WTC11 (cell line): ENCODE measurements around the gene EXD3. TPM values are rescaled to one million over a fixed set of nuclear protein-coding genes. Genes with fewer than 3 reads are reported as not detected.

Experiments
- ATAC-seq: fragments of 200-7000 bp; cut with Tn5 transposase; 2 replicates; pipeline ENCODE4 v1.10.0; 2021; ENCODE audit warnings: mild to moderate bottlenecking, moderate library complexity
- CTCF ChIA-PET: fragments of 300-600 bp; sonication (Branson Sonifier 250); formaldehyde crosslinking; loops from one replicate; lab custom pipeline; 2021; ENCODE audit warnings: antibody characterized with exemption; lab: Charles Lee
- POLR2A ChIA-PET: fragments of 350-600 bp; sonication (Branson Sonifier 250); formaldehyde crosslinking; loops from one replicate; lab custom pipeline; 2021; ENCODE audit warnings: antibody characterized with exemption; lab: Charles Lee
- DNase-seq: peaks from one replicate; pipeline ENCODE4 v3.0.0; 2021; ENCODE audit warnings: low spot score
- H3K27ac Mint-ChIP-seq: 2 replicates; pipeline ENCODE4 v1.8.0; 2021; ENCODE audit warnings: mixed read lengths
- H3K27me3 Mint-ChIP-seq: 2 replicates; pipeline ENCODE4 v1.8.0; 2021; ENCODE audit warnings: low read depth, mild to moderate bottlenecking, moderate library complexity, mixed read lengths
- H3K36me3 Mint-ChIP-seq: 2 replicates; pipeline ENCODE4 v1.8.0; 2021; ENCODE audit warnings: mixed read lengths
- H3K4me1 Mint-ChIP-seq: 2 replicates; pipeline ENCODE4 v1.8.0; 2022; ENCODE audit warnings: mixed read lengths
- H3K4me3 Mint-ChIP-seq: 2 replicates; pipeline ENCODE4 v1.8.0; 2021; ENCODE audit warnings: mild to moderate bottlenecking, moderate library complexity, mixed read lengths
- H3K9me3 Mint-ChIP-seq: 2 replicates; pipeline ENCODE4 v1.8.0; 2021; ENCODE audit warnings: mixed read lengths
- CDX4 ChIP-seq: fragments of 250-450 bp; sonication (Bioruptor Pico); IDR thresholded peaks from 2 replicates; pipeline ENCODE4 v1.9.0; 2021; ENCODE audit warnings: moderate library complexity, mild to moderate bottlenecking, inconsistent platforms, borderline replicate concordance
- CREM ChIP-seq: sonication (generic); formaldehyde crosslinking; IDR thresholded peaks from 2 replicates; pipeline ENCODE4 v1.8.1; 2022; ENCODE audit warnings: mild to moderate bottlenecking, missing genetic modification reagents, moderate library complexity
- ELF4 ChIP-seq: sonication (generic); formaldehyde crosslinking; IDR thresholded peaks from 2 replicates; pipeline ENCODE4 v1.8.1; 2022; ENCODE audit warnings: low read depth, mild to moderate bottlenecking, moderate library complexity, missing genetic modification reagents
- ESRRA ChIP-seq: sonication (generic); formaldehyde crosslinking; IDR thresholded peaks from 2 replicates; pipeline ENCODE4 v1.8.1; 2022; ENCODE audit warnings: mild to moderate bottlenecking, missing genetic modification reagents, borderline replicate concordance
- FOXP4 ChIP-seq: sonication (generic); formaldehyde crosslinking; IDR thresholded peaks from 2 replicates; pipeline ENCODE4 v1.8.0; 2022; ENCODE audit warnings: mild to moderate bottlenecking, missing genetic modification reagents
- GTF2I ChIP-seq: fragments of 250-450 bp; sonication (Bioruptor Pico); conservative IDR thresholded peaks from 2 replicates; pipeline ENCODE4 v1.4.0; 2021; ENCODE audit warnings: mild to moderate bottlenecking
- IRF2 ChIP-seq: sonication (generic); formaldehyde crosslinking; IDR thresholded peaks from 2 replicates; pipeline ENCODE4 v1.8.0; 2022; ENCODE audit warnings: low read depth, missing genetic modification reagents, borderline replicate concordance
- MAX ChIP-seq: sonication (generic); formaldehyde crosslinking; IDR thresholded peaks from 2 replicates; pipeline ENCODE4 v1.8.0; 2022; ENCODE audit warnings: mild to moderate bottlenecking, missing genetic modification reagents
- SMAD3 ChIP-seq: sonication (generic); formaldehyde crosslinking; IDR thresholded peaks from 2 replicates; pipeline ENCODE4 v1.8.0; 2022; ENCODE audit warnings: missing genetic modification reagents, mild to moderate bottlenecking, borderline replicate concordance
- SOX15 ChIP-seq: fragments of 250-450 bp; sonication (Bioruptor Pico); IDR thresholded peaks from 2 replicates; pipeline ENCODE4 v1.9.0; 2021; ENCODE audit warnings: mild to moderate bottlenecking
- ZNF232 ChIP-seq: sonication (generic); formaldehyde crosslinking; IDR thresholded peaks from 2 replicates; pipeline ENCODE4 v1.8.0; 2022; ENCODE audit warnings: mild to moderate bottlenecking, missing genetic modification reagents
- ZNF396 ChIP-seq: fragments of 250-450 bp; sonication (Bioruptor Pico); IDR thresholded peaks from 2 replicates; pipeline ENCODE4 v1.8.0; 2021; ENCODE audit warnings: mild to moderate bottlenecking, moderate library complexity, borderline replicate concordance
- ZNF423 ChIP-seq: fragments of 250-450 bp; sonication (Bioruptor Pico); IDR thresholded peaks from 2 replicates; pipeline ENCODE4 v2.1.2; 2022; ENCODE audit warnings: mild to moderate bottlenecking, moderate library complexity
- total RNA-seq: library from RNA; stranded (reverse); gene quantifications from 3 replicates; pipeline ENCODE4 v1.2.3, GENCODE V29; 2021
- TF ChIP-seq, protein P1 (sequence below): sonication (generic); formaldehyde crosslinking; IDR thresholded peaks from 2 replicates; pipeline ENCODE4 v1.8.0; 2022; ENCODE audit warnings: mild to moderate bottlenecking, missing genetic modification reagents
- TF ChIP-seq, protein P2 (sequence below): sonication (generic); formaldehyde crosslinking; IDR thresholded peaks from 2 replicates; pipeline ENCODE4 v1.8.1; 2022; ENCODE audit warnings: low read depth, mild to moderate bottlenecking, moderate library complexity, missing genetic modification reagents, borderline replicate concordance
- TF ChIP-seq, protein P3 (sequence below): sonication (generic); formaldehyde crosslinking; IDR thresholded peaks from 2 replicates; pipeline ENCODE4 v1.8.1; 2022; ENCODE audit warnings: mild to moderate bottlenecking, moderate library complexity, missing genetic modification reagents
- TF ChIP-seq, protein P4 (sequence below): sonication (generic); formaldehyde crosslinking; IDR thresholded peaks from 2 replicates; pipeline ENCODE4 v1.8.1; 2022; ENCODE audit warnings: missing genetic modification reagents, borderline replicate concordance
- TF ChIP-seq, protein P5 (sequence below): sonication (generic); formaldehyde crosslinking; IDR thresholded peaks from 2 replicates; pipeline ENCODE4 v1.8.1; 2023; ENCODE audit warnings: mild to moderate bottlenecking, missing genetic modification reagents, moderate library complexity

Gene EXD3
- total RNA-seq, 1 experiment from 2014 or later, result 21.2 TPM

DNA sequence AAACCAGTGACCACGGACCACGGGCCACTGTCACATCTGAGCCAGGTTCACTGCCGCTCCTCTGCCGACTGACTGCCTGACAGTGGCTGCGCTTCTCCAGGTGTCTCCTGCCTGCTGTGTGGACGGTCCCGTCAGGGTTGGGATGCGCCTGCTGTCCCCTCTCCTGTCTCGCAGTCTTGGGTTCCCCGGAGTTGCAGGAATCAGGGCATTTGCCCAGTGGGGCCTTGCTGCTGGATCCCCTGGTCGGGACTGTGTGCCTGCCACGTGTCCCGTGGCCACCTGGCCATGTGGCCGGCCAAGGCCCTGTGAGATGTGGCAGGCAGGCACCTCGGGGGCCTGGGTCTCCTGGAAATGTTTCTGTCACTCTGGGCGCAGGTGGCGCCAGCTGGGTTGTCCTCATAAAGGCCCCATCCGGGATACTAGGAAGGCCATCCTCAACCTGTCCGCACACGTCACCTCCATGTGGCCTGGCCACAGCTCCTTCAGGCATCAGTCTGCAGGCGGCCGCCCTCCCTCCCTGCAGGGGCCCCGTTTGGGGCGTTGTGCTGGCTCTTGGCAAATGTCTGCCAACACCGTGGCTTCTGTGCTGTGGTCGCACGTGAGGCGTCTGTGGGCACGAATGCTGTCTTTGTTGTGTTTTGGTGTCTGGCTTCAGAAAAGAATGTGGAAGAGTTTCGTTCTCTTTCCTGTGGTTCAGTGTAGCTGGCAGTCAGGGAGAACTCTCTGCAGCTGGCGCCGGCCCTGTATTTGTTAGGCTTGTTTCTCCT, 151.8 kb downstream of the EXD3 start:
- Mint-ChIP-seq H3K36me3 (peaks cover 20% of the 10 kb centered on the region), H3K27me3 (no peaks in the 10 kb centered on the region), H3K27ac (no peak overlapping the region; the same call in 1 of the 2 replicates), H3K4me1 (peaks cover 19% of the 10 kb centered on the region), H3K9me3 (no peaks in the 10 kb centered on the region), H3K4me3 (no peak overlapping the region)
- DNase-seq (no peak), ATAC-seq (no peak)
- ChIA-PET POLR2A (no interaction called here), CTCF (interaction anchor here (1.4 to 4.4 kb wide), 2 partner anchors 31 to 34 kb away, joined by 3 to 28 read pairs; partner anchors contain the start of gene NRARP)
- TF ChIP-seq ELF4 (CRISPR knock-in tag) (no peak), FOXP4 (CRISPR knock-in tag) (no peak), CDX4 (CRISPR knock-in tag) (no peak), IRF2 (CRISPR knock-in tag) (no peak), CREM (CRISPR knock-in tag) (no peak)
- TF ChIP-seq, protein P1, sequence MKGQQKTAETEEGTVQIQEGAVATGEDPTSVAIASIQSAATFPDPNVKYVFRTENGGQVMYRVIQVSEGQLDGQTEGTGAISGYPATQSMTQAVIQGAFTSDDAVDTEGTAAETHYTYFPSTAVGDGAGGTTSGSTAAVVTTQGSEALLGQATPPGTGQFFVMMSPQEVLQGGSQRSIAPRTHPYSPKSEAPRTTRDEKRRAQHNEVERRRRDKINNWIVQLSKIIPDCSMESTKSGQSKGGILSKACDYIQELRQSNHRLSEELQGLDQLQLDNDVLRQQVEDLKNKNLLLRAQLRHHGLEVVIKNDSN (CRISPR knock-in tag), result no peak
- TF ChIP-seq, protein P2, sequence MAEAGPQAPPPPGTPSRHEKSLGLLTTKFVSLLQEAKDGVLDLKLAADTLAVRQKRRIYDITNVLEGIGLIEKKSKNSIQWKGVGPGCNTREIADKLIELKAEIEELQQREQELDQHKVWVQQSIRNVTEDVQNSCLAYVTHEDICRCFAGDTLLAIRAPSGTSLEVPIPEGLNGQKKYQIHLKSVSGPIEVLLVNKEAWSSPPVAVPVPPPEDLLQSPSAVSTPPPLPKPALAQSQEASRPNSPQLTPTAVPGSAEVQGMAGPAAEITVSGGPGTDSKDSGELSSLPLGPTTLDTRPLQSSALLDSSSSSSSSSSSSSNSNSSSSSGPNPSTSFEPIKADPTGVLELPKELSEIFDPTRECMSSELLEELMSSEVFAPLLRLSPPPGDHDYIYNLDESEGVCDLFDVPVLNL (CRISPR knock-in tag), result no peak

DNA sequence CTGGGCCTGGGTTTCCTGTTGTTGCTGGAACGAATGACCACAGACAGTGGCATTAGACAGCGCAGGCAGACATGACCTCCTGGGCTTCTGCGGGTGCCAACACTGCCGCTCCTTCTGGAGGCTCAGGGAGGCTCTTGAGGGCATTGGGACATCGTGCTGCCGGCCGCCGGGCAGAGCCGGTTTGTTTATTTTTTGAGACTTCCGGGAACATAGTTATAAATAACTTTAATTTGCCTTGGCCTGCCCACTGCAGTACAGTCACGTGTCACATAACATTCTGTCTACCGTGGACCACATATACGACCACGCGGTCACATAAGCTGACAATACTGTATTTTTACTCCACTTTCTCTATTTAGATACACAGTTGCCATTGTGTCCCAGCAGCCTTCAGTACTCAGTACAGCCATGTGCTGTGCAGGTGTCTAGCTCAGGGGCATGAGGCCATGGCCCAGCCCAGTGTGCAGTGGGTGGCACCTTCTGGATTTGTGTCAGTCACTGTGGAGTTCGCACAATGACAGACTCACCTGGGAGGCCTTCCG, 153.7 kb downstream of the EXD3 start:
- H3K4me1 Mint-ChIP-seq, result peaks cover 5% of the 10 kb centered on the region
- no peak for ATAC-seq
- POLR2A ChIA-PET, result no interaction called here
- TF ChIP-seq, protein P3, sequence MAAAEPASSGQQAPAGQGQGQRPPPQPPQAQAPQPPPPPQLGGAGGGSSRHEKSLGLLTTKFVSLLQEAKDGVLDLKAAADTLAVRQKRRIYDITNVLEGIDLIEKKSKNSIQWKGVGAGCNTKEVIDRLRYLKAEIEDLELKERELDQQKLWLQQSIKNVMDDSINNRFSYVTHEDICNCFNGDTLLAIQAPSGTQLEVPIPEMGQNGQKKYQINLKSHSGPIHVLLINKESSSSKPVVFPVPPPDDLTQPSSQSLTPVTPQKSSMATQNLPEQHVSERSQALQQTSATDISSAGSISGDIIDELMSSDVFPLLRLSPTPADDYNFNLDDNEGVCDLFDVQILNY (CRISPR knock-in tag), result no peak
- TF ChIP-seq SOX15 (CRISPR knock-in tag) (no peak), SMAD3 (CRISPR knock-in tag) (no peak)
- TF ChIP-seq, protein P1 (CRISPR knock-in tag), result no peak
- TF ChIP-seq, all 79 proteins: peak for 0
- CTCF ChIA-PET, result no interaction called here
- H3K9me3 Mint-ChIP-seq, result no peaks in the 10 kb centered on the region
- no peak for DNase-seq
- H3K27ac Mint-ChIP-seq, result no peak overlapping the region; the same call in 1 of the 2 replicates
- no peaks in the 10 kb centered on the region for H3K27me3 Mint-ChIP-seq
- no peak overlapping the region for H3K4me3 Mint-ChIP-seq
- peaks cover 20% of the 10 kb centered on the region for H3K36me3 Mint-ChIP-seq

DNA sequence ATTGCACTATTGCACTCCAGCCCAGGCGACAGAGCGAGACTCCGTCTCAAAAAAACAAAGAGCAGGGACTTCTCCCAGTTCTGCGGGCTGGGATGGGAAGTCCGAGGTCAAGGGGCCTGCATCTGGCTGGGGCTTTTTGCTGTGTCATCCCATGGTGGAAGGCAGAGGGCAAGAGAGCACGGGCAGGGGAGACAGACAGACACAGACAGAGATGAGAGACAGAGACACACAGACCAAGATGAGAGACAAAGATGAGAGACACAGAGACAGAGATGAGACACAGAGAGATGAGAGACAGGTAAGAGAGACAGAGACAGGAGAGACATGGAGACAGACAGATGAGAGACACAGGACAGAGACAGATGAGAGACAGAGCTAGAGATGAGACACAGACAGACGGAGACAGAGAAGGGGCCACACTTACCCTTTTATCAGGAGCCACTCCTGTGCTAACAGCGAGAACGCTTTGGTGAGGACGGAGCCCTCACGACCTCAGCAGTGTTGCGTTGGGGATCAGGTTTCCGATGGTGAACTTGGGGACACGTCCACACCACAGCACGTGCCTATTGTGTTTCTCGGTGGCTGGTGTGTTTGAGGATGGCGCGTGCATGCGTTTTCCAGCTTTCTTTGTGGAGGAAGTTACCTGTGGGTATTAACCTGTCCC, 154.3 kb downstream of the EXD3 start:
- CTCF ChIA-PET, result no interaction called here
- no peak for ATAC-seq
- POLR2A ChIA-PET, result no interaction called here
- H3K4me1 Mint-ChIP-seq, result peaks cover 4% of the 10 kb centered on the region
- no peak overlapping the region for H3K4me3 Mint-ChIP-seq
- H3K27ac Mint-ChIP-seq, result peak overlapping the region; percentile 17; the same call in 1 of the 2 replicates
- no peaks in the 10 kb centered on the region for H3K27me3 Mint-ChIP-seq
- H3K36me3 Mint-ChIP-seq, result peaks cover 20% of the 10 kb centered on the region
- no peak for DNase-seq
- H3K9me3 Mint-ChIP-seq, result no peaks in the 10 kb centered on the region
- TF ChIP-seq SMAD3 (CRISPR knock-in tag), result no peak
- TF ChIP-seq, protein P4, sequence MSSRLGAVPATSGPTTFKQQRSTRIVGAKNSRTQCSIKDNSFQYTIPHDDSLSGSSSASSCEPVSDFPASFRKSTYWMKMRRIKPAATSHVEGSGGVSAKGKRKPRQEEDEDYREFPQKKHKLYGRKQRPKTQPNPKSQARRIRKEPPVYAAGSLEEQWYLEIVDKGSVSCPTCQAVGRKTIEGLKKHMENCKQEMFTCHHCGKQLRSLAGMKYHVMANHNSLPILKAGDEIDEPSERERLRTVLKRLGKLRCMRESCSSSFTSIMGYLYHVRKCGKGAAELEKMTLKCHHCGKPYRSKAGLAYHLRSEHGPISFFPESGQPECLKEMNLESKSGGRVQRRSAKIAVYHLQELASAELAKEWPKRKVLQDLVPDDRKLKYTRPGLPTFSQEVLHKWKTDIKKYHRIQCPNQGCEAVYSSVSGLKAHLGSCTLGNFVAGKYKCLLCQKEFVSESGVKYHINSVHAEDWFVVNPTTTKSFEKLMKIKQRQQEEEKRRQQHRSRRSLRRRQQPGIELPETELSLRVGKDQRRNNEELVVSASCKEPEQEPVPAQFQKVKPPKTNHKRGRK (CRISPR knock-in tag), result no peak
- no peak for TF ChIP-seq ZNF396 (CRISPR knock-in tag)
- no peak for TF ChIP-seq ZNF232 (CRISPR knock-in tag)
- TF ChIP-seq GTF2I (CRISPR knock-in tag), result no peak
- no peak for TF ChIP-seq ESRRA (CRISPR knock-in tag)
- no peak for TF ChIP-seq ZNF423
- no peak for TF ChIP-seq SOX15 (CRISPR knock-in tag)
- no peak for TF ChIP-seq MAX
- TF ChIP-seq, protein P5, sequence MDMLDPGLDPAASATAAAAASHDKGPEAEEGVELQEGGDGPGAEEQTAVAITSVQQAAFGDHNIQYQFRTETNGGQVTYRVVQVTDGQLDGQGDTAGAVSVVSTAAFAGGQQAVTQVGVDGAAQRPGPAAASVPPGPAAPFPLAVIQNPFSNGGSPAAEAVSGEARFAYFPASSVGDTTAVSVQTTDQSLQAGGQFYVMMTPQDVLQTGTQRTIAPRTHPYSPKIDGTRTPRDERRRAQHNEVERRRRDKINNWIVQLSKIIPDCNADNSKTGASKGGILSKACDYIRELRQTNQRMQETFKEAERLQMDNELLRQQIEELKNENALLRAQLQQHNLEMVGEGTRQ (CRISPR knock-in tag), result no peak
